Effector memory CD8-positive, alpha-beta T cell (primary cell): ENCODE measurements around the gene ZRANB1.
"Not testable (repeated sequence)": the region's sequence is repeated elsewhere in the genome, so short reads cannot be mapped to it uniquely, and the experiment has no call there.

Experiments
- ATAC-seq: fragments of 150-1000 bp; cut with Tn5 transposase; replicated peaks from 2 replicates; pipeline ENCODE4 v1.10.0; 2021; ENCODE audit warnings: mild to moderate bottlenecking, moderate library complexity
- DNase-seq, 3 experiments: peaks; one replicate each; pipeline ENCODE4 v3.0.0; 2021
- H3K27ac Mint-ChIP-seq, 2 donors: one replicate each; pipeline ENCODE4 v1.8.0; 2022; ENCODE audit warnings: mild to moderate bottlenecking in 2 of 2, mixed read lengths in 2 of 2, moderate library complexity in 2 of 2
- H3K27me3 Mint-ChIP-seq, 2 donors: one replicate each; pipeline ENCODE4 v1.8.0; 2022; ENCODE audit warnings: mixed read lengths in 2 of 2
- H3K36me3 Mint-ChIP-seq: one replicate; pipeline ENCODE4 v1.8.0; 2022; ENCODE audit warnings: mild to moderate bottlenecking, moderate library complexity, mixed read lengths; ENCODE audit not compliant: insufficient read depth
- H3K4me1 Mint-ChIP-seq, 2 donors: one replicate each; pipeline ENCODE4 v1.8.0; 2022; ENCODE audit warnings: low read depth in 2 of 2, mixed read lengths in 2 of 2
- H3K4me3 Mint-ChIP-seq, 2 donors: one replicate each; pipeline ENCODE4 v1.8.0; 2022; ENCODE audit warnings: mild to moderate bottlenecking in 2 of 2, mixed read lengths in 2 of 2, moderate library complexity in 2 of 2
- H3K9me3 Mint-ChIP-seq, 2 donors: one replicate each; pipeline ENCODE4 v1.8.0; 2022; ENCODE audit warnings: mixed read lengths in 2 of 2

Gene ZRANB1

DNA sequence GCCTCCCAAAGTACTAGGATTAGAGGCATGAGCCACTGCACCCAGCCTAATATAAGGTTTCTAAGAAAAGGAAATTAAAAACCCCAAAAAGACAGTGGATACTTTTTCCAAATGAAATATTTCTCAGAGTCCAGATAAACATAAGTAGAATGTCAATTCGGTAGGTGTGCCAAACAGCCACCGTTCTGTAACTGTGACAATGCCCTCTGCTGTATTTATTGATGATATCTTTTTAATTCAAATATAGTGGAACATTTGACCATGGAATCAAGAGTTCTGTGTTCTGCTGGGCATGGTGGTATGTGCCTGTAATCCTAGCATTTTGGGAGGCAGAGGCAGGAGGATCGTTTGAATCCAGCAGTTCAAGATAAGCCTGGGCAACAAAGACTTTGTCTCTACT, 28.8 kb upstream of the ZRANB1 start:
- Mint-ChIP-seq H3K4me3 (no peak overlapping the region), H3K9me3 (no peaks in the 10 kb centered on the region), H3K36me3 (peaks cover 8% of the 10 kb centered on the region), H3K4me1 (peaks cover 8 to 11% of the 10 kb centered on the region in 2 donors), H3K27me3 (peaks cover 8 to 13% of the 10 kb centered on the region in 2 donors), H3K27ac (no peak overlapping the region)
- DNase-seq (no peak), ATAC-seq (no peak)

- Mint-ChIP-seq H3K36me3 (peaks cover 10% of the 10 kb centered on the region), H3K4me1 (peaks cover 17 to 19% of the 10 kb centered on the region in 2 donors), H3K27me3 (peaks cover 8 to 13% of the 10 kb centered on the region in 2 donors)
- not testable (repeated sequence) for ATAC-seq, H3K9me3 Mint-ChIP-seq, H3K4me3 Mint-ChIP-seq, H3K27ac Mint-ChIP-seq, DNase-seq
Measured at GRCh38 chr10:124914398-124914797, 27.5 kb upstream of the ZRANB1 start.

DNA sequence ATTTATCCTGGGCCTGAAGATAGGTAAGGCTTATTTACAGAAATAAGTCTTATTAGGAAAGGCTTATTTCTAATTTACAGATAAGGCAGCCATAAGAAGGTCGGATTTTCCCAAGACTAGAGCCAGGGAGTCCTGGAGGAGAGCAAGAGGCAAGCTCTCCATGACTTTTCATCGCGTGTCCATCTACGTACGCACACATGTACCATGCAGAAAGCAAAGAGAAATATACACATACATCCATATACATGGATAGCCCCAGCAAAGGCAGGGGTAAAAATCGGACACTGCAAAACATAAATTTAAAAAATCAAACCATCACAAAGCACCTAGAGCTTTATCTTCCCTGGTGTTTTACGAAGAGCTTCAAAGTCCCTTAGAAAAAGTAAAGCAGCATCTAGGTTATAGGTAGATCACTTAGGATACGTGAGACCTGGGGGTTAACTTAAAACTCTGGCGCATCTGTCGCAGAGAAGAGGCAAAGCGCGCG, 25.8 kb upstream of the ZRANB1 start:
- ATAC-seq (no peak), DNase-seq (no peak)
- H3K27ac Mint-ChIP-seq, result peak overlapping the region; percentile 95 to 96
- H3K27me3 Mint-ChIP-seq, result peaks cover 8 to 11% of the 10 kb centered on the region in 2 donors
- peak overlapping the region; percentile 80 to 92 for H3K4me3 Mint-ChIP-seq
- peaks cover 10% of the 10 kb centered on the region for H3K36me3 Mint-ChIP-seq
- H3K4me1 Mint-ChIP-seq, result peaks cover 25 to 33% of the 10 kb centered on the region in 2 donors
- H3K9me3 Mint-ChIP-seq, result no peaks in the 10 kb centered on the region

GRCh38 chr10:124916585-124917427, 25.1 kb upstream of the ZRANB1 start:
- H3K36me3 Mint-ChIP-seq, result peaks cover 10% of the 10 kb centered on the region
- DNase-seq, result peak; percentile 96 to 98 (median 96)

DNA sequence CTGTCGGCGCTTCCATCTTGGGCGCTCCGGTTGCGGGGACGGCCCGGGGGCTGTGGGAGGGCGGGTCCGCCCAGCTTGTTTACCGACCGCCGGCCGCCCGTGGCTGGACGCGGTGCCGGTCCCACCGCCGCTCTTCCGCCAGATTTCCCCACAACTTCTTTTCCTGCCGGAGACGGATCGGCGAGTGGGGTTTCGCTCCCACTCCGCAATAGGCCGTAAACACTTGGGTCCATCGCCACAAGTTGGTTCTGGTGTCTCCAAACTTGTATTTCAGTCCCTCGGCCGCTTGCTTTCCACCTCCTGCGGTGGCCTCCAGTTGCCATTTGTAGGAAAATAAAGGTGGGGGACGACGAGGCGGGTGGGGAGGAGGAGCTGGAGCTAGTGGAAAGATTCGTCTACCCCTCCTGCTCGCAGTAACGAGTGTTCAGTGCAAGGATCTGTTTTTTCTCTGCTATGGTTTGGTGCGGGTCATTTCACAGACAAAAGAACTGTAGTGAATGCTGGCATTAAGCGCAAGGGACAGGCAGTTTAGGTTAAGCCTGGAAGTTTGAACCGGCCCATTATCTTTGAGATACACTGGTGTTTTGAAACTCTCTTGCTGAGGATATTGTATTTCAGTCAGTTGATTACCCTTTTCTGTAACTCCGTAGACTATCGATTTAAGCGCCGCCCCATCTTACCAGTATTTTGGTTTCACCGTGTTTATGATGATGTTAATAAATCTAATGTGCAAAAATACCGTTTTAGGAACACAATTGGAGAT, 24.3 kb upstream of the ZRANB1 start:
- H3K27ac Mint-ChIP-seq, result peak overlapping the region; percentile 95 to 96
- H3K27me3 Mint-ChIP-seq, result peaks cover 0 to 5% of the 10 kb centered on the region in 2 donors
- peaks cover 25 to 34% of the 10 kb centered on the region in 2 donors for H3K4me1 Mint-ChIP-seq
- no peaks in the 10 kb centered on the region for H3K9me3 Mint-ChIP-seq
- H3K36me3 Mint-ChIP-seq, result peaks cover 14% of the 10 kb centered on the region
- DNase-seq, result peak; percentile 12 to 23 (median 13)
- H3K4me3 Mint-ChIP-seq, result peak overlapping the region; percentile 89 to 92
- ATAC-seq, result no peak

More at GRCh38 chr10:124916585-124917427, 25.1 kb upstream of the ZRANB1 start:
- ATAC-seq, result peak; percentile 91
- no peaks in the 10 kb centered on the region for H3K9me3 Mint-ChIP-seq
- peak overlapping the region; percentile 95 to 96 for H3K27ac Mint-ChIP-seq
- peaks cover 25 to 34% of the 10 kb centered on the region in 2 donors for H3K4me1 Mint-ChIP-seq
- H3K27me3 Mint-ChIP-seq, result peaks cover 5 to 8% of the 10 kb centered on the region in 2 donors
- H3K4me3 Mint-ChIP-seq, result peak overlapping the region; percentile 89 to 92

- Mint-ChIP-seq H3K4me1 (peaks cover 25 to 34% of the 10 kb centered on the region in 2 donors), H3K4me3 (peak overlapping the region; percentile 89 to 92), H3K27ac (peak overlapping the region; percentile 95 to 96), H3K36me3 (peaks cover 14% of the 10 kb centered on the region), H3K9me3 (no peaks in the 10 kb centered on the region), H3K27me3 (no peaks in the 10 kb centered on the region)
- DNase-seq (no peak), ATAC-seq (no peak)
Measured at GRCh38 chr10:124918191-124918830, 23.6 kb upstream of the ZRANB1 start.

DNA sequence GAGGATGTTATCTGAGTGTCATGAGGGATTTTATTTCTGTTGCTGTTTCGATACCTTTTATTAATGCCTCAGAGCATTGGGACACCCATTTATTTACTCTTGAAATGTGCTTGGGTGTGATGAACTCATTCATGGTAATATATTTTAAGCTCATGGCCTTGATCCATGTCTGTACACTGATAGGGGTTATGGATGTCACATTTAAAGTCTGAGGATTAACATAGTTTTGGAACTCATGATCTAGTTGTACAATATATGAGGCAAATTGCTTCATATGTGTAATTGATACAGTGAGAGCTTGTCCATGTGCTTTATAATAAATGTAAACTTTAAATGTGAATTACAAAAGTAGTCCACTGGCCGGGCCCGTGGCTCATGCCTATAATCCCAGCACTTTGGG, 23.0 kb upstream of the ZRANB1 start:
- peak overlapping the region; percentile 89 to 92 for H3K4me3 Mint-ChIP-seq
- no peaks in the 10 kb centered on the region for H3K9me3 Mint-ChIP-seq
- DNase-seq (no peak), ATAC-seq (no peak)
- no peaks in the 10 kb centered on the region for H3K27me3 Mint-ChIP-seq
- peaks cover 25 to 34% of the 10 kb centered on the region in 2 donors for H3K4me1 Mint-ChIP-seq
- H3K36me3 Mint-ChIP-seq, result peaks cover 14% of the 10 kb centered on the region
- peak overlapping the region; percentile 95 to 96 for H3K27ac Mint-ChIP-seq

DNA sequence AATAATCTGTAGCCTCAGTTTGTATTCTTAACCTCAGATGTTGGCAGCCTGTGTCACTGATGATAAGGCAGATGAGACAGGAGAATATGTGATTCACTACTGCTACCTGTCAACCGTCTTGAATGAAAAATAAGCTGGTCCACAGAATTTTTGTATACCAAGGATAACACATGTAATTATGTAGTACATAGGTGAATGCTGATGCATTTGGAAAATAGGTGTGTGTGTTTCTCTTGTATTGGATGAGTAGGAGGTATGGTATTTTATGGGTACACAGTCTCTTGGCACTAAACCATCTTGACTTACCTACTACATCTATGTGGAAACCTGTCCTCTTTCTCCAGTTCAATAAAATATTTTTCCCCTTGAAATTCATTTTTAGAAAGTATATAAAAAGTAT, 20.7 kb upstream of the ZRANB1 start:
- Mint-ChIP-seq H3K4me1 (peaks cover 35 to 44% of the 10 kb centered on the region in 2 donors), H3K27me3 (no peaks in the 10 kb centered on the region)

GRCh38 chr10:124923684-124924083, 18.2 kb upstream of the ZRANB1 start:
- Mint-ChIP-seq H3K27ac (no peak overlapping the region), H3K27me3 (no peaks in the 10 kb centered on the region), H3K4me3 (peak overlapping the region in 1 of 2 donors; percentile 19), H3K4me1 (peaks cover 32 to 46% of the 10 kb centered on the region in 2 donors), H3K9me3 (no peaks in the 10 kb centered on the region), H3K36me3 (peaks cover 13% of the 10 kb centered on the region)
- no peak for ATAC-seq
- DNase-seq, result no peak

More for the DNA sequence above, 20.7 kb upstream of the ZRANB1 start:
- H3K36me3 Mint-ChIP-seq, result peaks cover 14% of the 10 kb centered on the region
- DNase-seq, result no peak
- H3K9me3 Mint-ChIP-seq, result no peaks in the 10 kb centered on the region
- H3K4me3 Mint-ChIP-seq, result no peak overlapping the region
- no peak overlapping the region for H3K27ac Mint-ChIP-seq
- ATAC-seq, result no peak

DNA sequence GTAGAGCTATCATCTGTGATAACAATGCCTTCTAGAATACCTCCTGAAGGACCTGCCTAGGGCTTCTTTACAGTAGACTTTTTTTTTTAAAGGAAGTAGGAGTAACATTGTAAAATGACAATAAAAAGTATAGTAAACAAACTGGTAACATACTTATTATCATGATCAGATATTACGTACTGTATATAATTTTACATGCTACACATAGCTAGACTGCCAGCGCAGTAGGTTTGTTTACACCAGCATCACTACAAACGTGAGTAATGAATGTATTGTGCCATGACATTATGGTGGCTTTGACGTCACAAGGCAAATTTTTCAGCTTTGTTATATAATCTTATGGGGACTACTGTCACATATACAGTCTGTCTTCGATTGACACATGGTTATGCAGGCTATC, 15.4 kb upstream of the ZRANB1 start:
- Mint-ChIP-seq H3K9me3 (no peaks in the 10 kb centered on the region), H3K36me3 (peaks cover 20% of the 10 kb centered on the region), H3K4me3 (no peak overlapping the region), H3K27ac (peak overlapping the region in 1 of 2 donors; percentile 20), H3K4me1 (peaks cover 23 to 33% of the 10 kb centered on the region in 2 donors), H3K27me3 (no peaks in the 10 kb centered on the region)
- DNase-seq, result no peak
- no peak for ATAC-seq

GRCh38 chr10:124928087-124928486, 13.8 kb upstream of the ZRANB1 start:
- peaks cover 0 to 2% of the 10 kb centered on the region in 2 donors for H3K9me3 Mint-ChIP-seq
- H3K4me1 Mint-ChIP-seq, result peaks cover 23 to 38% of the 10 kb centered on the region in 2 donors
- DNase-seq (no peak), ATAC-seq (no peak)
- H3K27me3 Mint-ChIP-seq, result no peaks in the 10 kb centered on the region
- H3K4me3 Mint-ChIP-seq, result no peak overlapping the region
- H3K36me3 Mint-ChIP-seq, result peaks cover 17% of the 10 kb centered on the region
- no peak overlapping the region for H3K27ac Mint-ChIP-seq

- Mint-ChIP-seq H3K27me3 (no peaks in the 10 kb centered on the region), H3K4me1 (peaks cover 24 to 40% of the 10 kb centered on the region in 2 donors), H3K4me3 (no peak overlapping the region), H3K36me3 (peaks cover 17% of the 10 kb centered on the region), H3K9me3 (peaks cover 0 to 2% of the 10 kb centered on the region in 2 donors), H3K27ac (no peak overlapping the region)
- no peak for ATAC-seq
- DNase-seq, result no peak
Measured at GRCh38 chr10:124928545-124928944, 13.4 kb upstream of the ZRANB1 start.

- ATAC-seq (peak; percentile 16), DNase-seq (no peak)
- H3K4me1 Mint-ChIP-seq, result peaks cover 24 to 50% of the 10 kb centered on the region in 2 donors
- no peaks in the 10 kb centered on the region for H3K36me3 Mint-ChIP-seq
- H3K4me3 Mint-ChIP-seq, result no peak overlapping the region
- peak overlapping the region in 1 of 2 donors; percentile 0 for H3K27ac Mint-ChIP-seq
- H3K27me3 Mint-ChIP-seq, result no peaks in the 10 kb centered on the region
- H3K9me3 Mint-ChIP-seq, result peaks cover 0 to 2% of the 10 kb centered on the region in 2 donors
Measured at GRCh38 chr10:124935946-124936345, 6.0 kb upstream of the ZRANB1 start.
